H9 (cell line): ENCODE data around the gene VPS4A. TPM values are rescaled to one million over a fixed set of nuclear protein-coding genes. Genes with fewer than 3 reads are reported as not detected.

Experiments used
- DNase-seq: peaks from one replicate; pipeline ENCODE4 v3.0.0-alpha.2; 2017
- H2AFZ ChIP-seq: one replicate; pipeline ENCODE4 v1.6.1; 2013; ENCODE audit warnings: mild to moderate bottlenecking, low read length, control low read depth, moderate library complexity
- H2AK5ac ChIP-seq: 2 replicates; pipeline ENCODE4 v1.6.1; 2013; ENCODE audit warnings: low read length, control low read depth, mixed read lengths; ENCODE audit not compliant: insufficient read length
- H2BK120ac ChIP-seq: one replicate; pipeline ENCODE4 v1.6.1; 2013; ENCODE audit warnings: low read depth, mild to moderate bottlenecking, low read length, control low read depth, inconsistent platforms; ENCODE audit not compliant: poor library complexity, severe bottlenecking
- H2BK12ac ChIP-seq: 2 replicates; pipeline ENCODE4 v1.6.1; 2013; ENCODE audit warnings: low read length, control low read depth, mixed read lengths, low read depth; ENCODE audit not compliant: insufficient read length
- H2BK15ac ChIP-seq: 2 replicates; pipeline ENCODE4 v1.6.1; 2013; ENCODE audit warnings: low read depth, low read length, control low read depth
- H2BK20ac ChIP-seq: one replicate; pipeline ENCODE4 v1.6.1; 2013; ENCODE audit warnings: low read depth, mild to moderate bottlenecking, low read length, control low read depth, inconsistent platforms; ENCODE audit not compliant: poor library complexity, severe bottlenecking
- H2BK5ac ChIP-seq: 2 replicates; pipeline ENCODE4 v1.6.1; 2013; ENCODE audit warnings: low read length, control low read depth, mixed read lengths; ENCODE audit not compliant: insufficient read length
- H3K14ac ChIP-seq: 2 replicates; pipeline ENCODE4 v1.6.1; 2013; ENCODE audit warnings: low read length, control low read depth; ENCODE audit not compliant: insufficient read depth
- H3K18ac ChIP-seq: 2 replicates; pipeline ENCODE4 v1.6.1; 2013; ENCODE audit warnings: low read depth, mild to moderate bottlenecking, mixed read lengths, low read length, control low read depth; ENCODE audit not compliant: insufficient read length
- H3K23ac ChIP-seq: 2 replicates; pipeline ENCODE4 v1.6.1; 2013; ENCODE audit warnings: low read length, control low read depth, mixed read lengths, low read depth; ENCODE audit not compliant: insufficient read length
- H3K23me2 ChIP-seq: 2 replicates; pipeline ENCODE4 v1.6.1; 2013; ENCODE audit warnings: low read depth, mild to moderate bottlenecking, mixed read lengths, low read length, control low read depth; ENCODE audit not compliant: insufficient read length, poor library complexity, severe bottlenecking
- H3K27ac ChIP-seq: 2 replicates; pipeline ENCODE4 v1.5.1; 2013; ENCODE audit warnings: low read length, control low read depth, mixed read lengths, low read depth; ENCODE audit not compliant: insufficient read length
- H3K27me3 ChIP-seq: 2 replicates; pipeline ENCODE4 v1.6.1; 2013; ENCODE audit warnings: low read length, control low read depth, inconsistent platforms; ENCODE audit not compliant: insufficient read depth
- H3K4ac ChIP-seq: 2 replicates; pipeline ENCODE4 v1.6.1; 2013; ENCODE audit warnings: low read depth, mild to moderate bottlenecking, control low read depth, inconsistent platforms, low read length, moderate library complexity
- H3K4me1 ChIP-seq: 2 replicates; pipeline ENCODE4 v1.6.1; 2013; ENCODE audit warnings: low read length, control low read depth, inconsistent platforms; ENCODE audit not compliant: insufficient read depth
- H3K4me2 ChIP-seq: 2 replicates; pipeline ENCODE4 v1.6.1; 2013; ENCODE audit warnings: low read length, control low read depth, mixed read lengths; ENCODE audit not compliant: insufficient read length, insufficient read depth
- H3K56ac ChIP-seq: 2 replicates; pipeline ENCODE4 v1.6.1; 2013; ENCODE audit warnings: low read depth, mild to moderate bottlenecking, mixed read lengths, low read length, control low read depth; ENCODE audit not compliant: insufficient read length
- H3K79me1 ChIP-seq: 2 replicates; pipeline ENCODE4 v1.6.1; 2013; ENCODE audit warnings: low read depth, mild to moderate bottlenecking, moderate library complexity, low read length, control low read depth, inconsistent platforms; ENCODE audit not compliant: insufficient read depth, poor library complexity, severe bottlenecking
- H3K79me2 ChIP-seq: 2 replicates; pipeline ENCODE4 v1.6.1; 2013; ENCODE audit warnings: low read length, control low read depth, inconsistent platforms; ENCODE audit not compliant: insufficient read depth
- H3K9ac ChIP-seq: 2 replicates; pipeline ENCODE4 v1.6.1; 2013; ENCODE audit warnings: low read length, control low read depth, mixed read lengths; ENCODE audit not compliant: insufficient read length; ENCODE audit errors: extremely low read depth
- H3K9me3 ChIP-seq: one replicate; pipeline ENCODE4 v1.6.1; 2013; ENCODE audit warnings: low read depth, low read length, inconsistent platforms; ENCODE audit not compliant: control insufficient read depth
- H3T11ph ChIP-seq: one replicate; pipeline ENCODE4 v1.6.1; 2013; ENCODE audit warnings: mild to moderate bottlenecking, low read length, control low read depth, inconsistent platforms
- H4K20me1 ChIP-seq: one replicate; pipeline ENCODE4 v1.6.1; 2013; ENCODE audit not compliant: control insufficient read depth, insufficient read length, insufficient read depth
- H4K5ac ChIP-seq: 2 replicates; pipeline ENCODE4 v1.6.1; 2013; ENCODE audit warnings: low read depth, mild to moderate bottlenecking, mixed read lengths, low read length, control low read depth; ENCODE audit not compliant: insufficient read length
- H4K8ac ChIP-seq: replicated peaks from 2 replicates; pipeline ENCODE4 v1.6.1; 2013; ENCODE audit warnings: low read length, control low read depth, mixed read lengths, low read depth; ENCODE audit not compliant: insufficient read length
- H4K91ac ChIP-seq: 2 replicates; pipeline ENCODE4 v1.6.1; 2013; ENCODE audit warnings: low read depth, mild to moderate bottlenecking, moderate library complexity, mixed read lengths, low read length, control low read depth; ENCODE audit not compliant: insufficient read length
- H3K27ac Mint-ChIP-seq, 3 experiments: 2 replicates in 2 of 3; 3 replicates in 1 of 3; pipeline ENCODE4 v1.8.0; 2020 to 2021; ENCODE audit warnings: mixed read lengths in 3 of 3, mild to moderate bottlenecking in 1 of 3, moderate library complexity in 1 of 3
- H3K27me3 Mint-ChIP-seq: 2 replicates; pipeline ENCODE4 v1.8.0; 2021; ENCODE audit warnings: low read depth, mild to moderate bottlenecking, moderate library complexity, mixed read lengths
- H3K36me3 Mint-ChIP-seq, 3 experiments: 2 replicates in 2 of 3; 3 replicates in 1 of 3; pipeline ENCODE4 v1.8.0; 2020 to 2021; ENCODE audit warnings: low read depth in 3 of 3, mixed read lengths in 3 of 3; ENCODE audit not compliant: insufficient read depth in 1 of 3
- H3K4me1 Mint-ChIP-seq, 2 experiments: 2 replicates each; pipeline ENCODE4 v1.8.0; 2020; ENCODE audit warnings: mixed read lengths in 2 of 2
- H3K4me3 Mint-ChIP-seq, 2 experiments: 2 replicates in 1 of 2; 3 replicates in 1 of 2; pipeline ENCODE4 v1.8.0; 2020 to 2021; ENCODE audit warnings: mild to moderate bottlenecking in 2 of 2, mixed read lengths in 2 of 2, moderate library complexity in 1 of 2
- H3K9me3 Mint-ChIP-seq, 2 experiments: 2 replicates in 1 of 2; 3 replicates in 1 of 2; pipeline ENCODE4 v1.8.0; 2020; ENCODE audit warnings: mild to moderate bottlenecking in 2 of 2, mixed read lengths in 2 of 2, moderate library complexity in 1 of 2
- WGBS: extraction: QIAGEN DNeasy Blood & Tissue Kit; methylation state at CpG from one replicate; pipeline ENCODE4 v1.1.7; 2013; ENCODE audit warnings: missing lambda C conversion rate, low lambda C conversion rate, mixed read lengths; ENCODE audit not compliant: insufficient read length; ENCODE audit errors: extremely low coverage; 5-methylcytosine and 5-hydroxymethylcytosine counted together
- total RNA-seq: library from RNA; stranded (reverse); gene quantifications from 2 replicates; pipeline ENCODE4 v1.2.1, GENCODE V29; 2021
- TF ChIP-seq, protein P1 (sequence below): fragments of 200-600 bp; sonication (generic); conservative IDR thresholded peaks from 3 replicates; pipeline ENCODE4 v1.8.0; 2021; ENCODE audit warnings: antibody characterized with exemption, mild to moderate bottlenecking

Gene VPS4A
- total RNA-seq, 1 experiment from 2014 or later = 27.1 TPM

DNA sequence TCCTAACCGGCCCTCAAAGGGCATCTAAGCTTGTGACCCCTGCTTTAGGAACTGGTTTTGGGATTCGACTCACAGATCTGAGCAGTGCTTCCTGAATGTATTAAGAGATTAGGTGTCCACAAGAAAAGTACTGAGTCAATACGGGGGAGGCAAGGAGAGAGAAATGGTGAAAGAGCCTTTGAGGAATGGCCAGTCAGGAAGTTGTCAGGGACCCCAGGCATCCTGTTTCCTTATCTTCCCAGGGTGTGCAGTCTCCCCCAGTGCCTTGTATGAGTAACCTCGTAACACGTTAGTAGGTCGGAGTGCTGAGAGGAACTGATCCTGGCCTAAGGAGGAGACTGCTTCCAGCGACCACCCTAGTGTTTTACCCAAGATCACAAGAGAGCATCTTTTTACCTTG lies 56.8 kb downstream of the VPS4A start:
- Histone ChIP-seq H3T11ph (no peak overlapping the region), H3K9me3 (no peaks in the 10 kb centered on the region), H3K18ac (no peak overlapping the region), H2BK120ac (no peak overlapping the region), H2BK12ac (no peak overlapping the region), H3K4me1 (no peaks in the 10 kb centered on the region), H4K8ac (no peak overlapping the region), H3K79me1 (no peaks in the 10 kb centered on the region), H2AFZ (no peak overlapping the region), H3K14ac (no peak overlapping the region), H4K91ac (no peak overlapping the region), H3K9ac (no peak overlapping the region), H2AK5ac (no peak overlapping the region), H3K23ac (no peak overlapping the region), H3K4me2 (no peak overlapping the region), H2BK20ac (no peak overlapping the region), H3K56ac (no peak overlapping the region), H4K5ac (no peak overlapping the region), H3K79me2 (no peaks in the 10 kb centered on the region), H2BK15ac (no peak overlapping the region), H4K20me1 (no peaks in the 10 kb centered on the region), H3K27ac (no peak overlapping the region), H3K27me3 (no peaks in the 10 kb centered on the region), H3K23me2 (no peaks in the 10 kb centered on the region), H2BK5ac (no peak overlapping the region), H3K4ac (no peak overlapping the region)
- Mint-ChIP-seq H3K9me3 (no peaks in the 10 kb centered on the region), H3K27me3 (no peaks in the 10 kb centered on the region), H3K27ac (no peak overlapping the region), H3K36me3 (peaks cover 31 to 73% (median 69%) of the 10 kb centered on the region in 3 experiments; a peak in 6 of 7 replicates), H3K4me1 (no peaks in the 10 kb centered on the region), H3K4me3 (no peak overlapping the region)
- TF ChIP-seq, protein P1, sequence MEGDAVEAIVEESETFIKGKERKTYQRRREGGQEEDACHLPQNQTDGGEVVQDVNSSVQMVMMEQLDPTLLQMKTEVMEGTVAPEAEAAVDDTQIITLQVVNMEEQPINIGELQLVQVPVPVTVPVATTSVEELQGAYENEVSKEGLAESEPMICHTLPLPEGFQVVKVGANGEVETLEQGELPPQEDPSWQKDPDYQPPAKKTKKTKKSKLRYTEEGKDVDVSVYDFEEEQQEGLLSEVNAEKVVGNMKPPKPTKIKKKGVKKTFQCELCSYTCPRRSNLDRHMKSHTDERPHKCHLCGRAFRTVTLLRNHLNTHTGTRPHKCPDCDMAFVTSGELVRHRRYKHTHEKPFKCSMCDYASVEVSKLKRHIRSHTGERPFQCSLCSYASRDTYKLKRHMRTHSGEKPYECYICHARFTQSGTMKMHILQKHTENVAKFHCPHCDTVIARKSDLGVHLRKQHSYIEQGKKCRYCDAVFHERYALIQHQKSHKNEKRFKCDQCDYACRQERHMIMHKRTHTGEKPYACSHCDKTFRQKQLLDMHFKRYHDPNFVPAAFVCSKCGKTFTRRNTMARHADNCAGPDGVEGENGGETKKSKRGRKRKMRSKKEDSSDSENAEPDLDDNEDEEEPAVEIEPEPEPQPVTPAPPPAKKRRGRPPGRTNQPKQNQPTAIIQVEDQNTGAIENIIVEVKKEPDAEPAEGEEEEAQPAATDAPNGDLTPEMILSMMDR = no peak
- DNase-seq = no peak
- WGBS = no CpG with 5 or more reads among the region's 7 CpGs
